ENCODE results near the gene PARVB. TPM values are rescaled to one million over a fixed set of nuclear protein-coding genes. Genes with fewer than 3 reads are reported as not detected.

The PARVB gene
- total and polyA plus RNA-seq, 10 of the 15 experiments (the other 5 are each of a cell fraction or from before 2014, with no cell fraction given), result 5.2 to 264 (median 76.0) TPM

- TF ChIP-seq REST (IDR thresholded peaks at IDR 0.05; ENCODE audit: low read depth, low read length), result no peak
- no peak for TF ChIP-seq EGR1 (IDR thresholded peaks at IDR 0.05; ENCODE audit: borderline replicate concordance in 1 of 2, low read depth in 2 of 2, low read length in 2 of 2)
Observed at GRCh38 chr22:44033694-44034093, 9.6 kb downstream of the PARVB start (continued).

- in situ Hi-C loops (cut with MboI), result loop anchor here (10.0 to 25.0 kb wide), 2 partner anchors 1113 to 1375 kb away; no protein-coding TSS in a partner anchor
- no peak for FAIRE-seq
- Histone ChIP-seq H2AFZ (ENCODE audit: control insufficient read depth, low read depth, low read length) (no peak overlapping the region), H3K9ac (ENCODE audit: control insufficient read depth, insufficient read depth, low read length) (no peak overlapping the region), H3K79me2 (ENCODE audit: control insufficient read depth, insufficient read depth, low read length) (peaks cover 79% of the 10 kb centered on the region), H4K20me1 (ENCODE audit: control insufficient read depth, insufficient read depth) (no peaks in the 10 kb centered on the region), H3K9me3 (replicated peaks; ENCODE audit: control insufficient read depth, insufficient read depth, low read length) (no peaks in the 10 kb centered on the region; the same call in 2 of the 3 replicates), H3K27ac (ENCODE audit: control insufficient read depth, insufficient read depth) (no peak overlapping the region), H3K4me3 (no peak overlapping the region), H3K36me3 (ENCODE audit: control insufficient read depth in 2 of 2, insufficient read depth in 2 of 2, low read length in 1 of 2) (peaks cover 2 to 7% of the 10 kb centered on the region in 2 experiments; a peak in 2 of 4 replicates), H3K4me2 (ENCODE audit: control insufficient read depth, insufficient read depth) (no peak overlapping the region), H3K27me3 (replicated peaks in 1 of 2; ENCODE audit: control insufficient read depth in 2 of 2, insufficient read depth in 2 of 2, low read length in 1 of 2) (no peaks in the 10 kb centered on the region), H3K4me1 (ENCODE audit: control insufficient read depth, insufficient read depth, low read length) (peaks cover 18% of the 10 kb centered on the region)
- TSS peak; percentile 3 for BruUV-seq (replicated peaks)
- ATAC-seq, result no peak
- no peak for DNase-seq (ENCODE audit: low read depth, low spot score)
- RAD21 ChIA-PET (ENCODE audit: unreplicated experiment), result interaction anchor here (1.1 to 1.5 kb wide), 2 partner anchors 11 to 48 kb away, joined by 4 to 5 read pairs; no protein-coding TSS in a partner anchor
- POLR2A ChIA-PET, result interaction anchor here (0.7 to 0.9 kb wide), 3 partner anchors 11 to 48 kb away, joined by 3 read pairs; no protein-coding TSS in a partner anchor
- CTCF ChIA-PET, result interaction anchor here (0.8 to 1.4 kb wide), 4 partner anchors 10 to 48 kb away, joined by 3 to 5 read pairs (median 4); no protein-coding TSS in a partner anchor
- WGBS (ENCODE audit: insufficient coverage, insufficient replicate concordance, low lambda C conversion rate, missing lambda C conversion rate), result 100% methylated on average over 9 of the region's 9 CpGs
- intact Hi-C loops (cut with micrococcal nuclease; ENCODE audit: unreplicated experiment), result no loop called here
- SMC1A ChIA-PET (ENCODE audit: uncharacterized antibody, unreplicated experiment), result interaction anchor here (0.6 to 3.6 kb wide), 3 partner anchors 11 to 46 kb away, joined by 3 to 11 read pairs (median 3); no protein-coding TSS in a partner anchor
- TF ChIP-seq MTA3 (IDR thresholded peaks at IDR 0.05; ENCODE audit: borderline replicate concordance, low read length) (no peak), WRNIP1 (IDR thresholded peaks at IDR 0.05; ENCODE audit: borderline replicate concordance, low read depth, low read length) (no peak), ZBTB40 (IDR thresholded peaks at IDR 0.05; ENCODE audit: borderline replicate concordance) (no peak), EZH2 (IDR thresholded peaks at IDR 0.05; ENCODE audit: borderline replicate concordance, control insufficient read depth, low read depth, low read length) (no peak), CBX3 (IDR thresholded peaks at IDR 0.05; ENCODE audit: borderline replicate concordance, low read depth) (no peak), ELK1 (IDR thresholded peaks at IDR 0.05; ENCODE audit: low read depth, low read length) (no peak), SIX5 (IDR thresholded peaks at IDR 0.05; ENCODE audit: low read depth, low read length, severe bottlenecking) (no peak), NRF1 (conservative IDR thresholded peaks at IDR 0.05; ENCODE audit: low read depth, low read length) (no peak), SIN3A (IDR thresholded peaks at IDR 0.05; ENCODE audit: low read depth, low read length) (no peak)
Observed at GRCh38 chr22:44037519-44038375, 13.6 kb downstream of the PARVB start.

All from GM12878 (cell line).